Activated T-cell treated with anti-CD3 and anti-CD28 coated beads, Interleukin-2, amount 50 U/mL, for 1 hour (primary cell): ENCODE data around the gene PIAS4.

Experiments
- DNase-seq: peaks from one replicate; pipeline ENCODE4 v3.0.0-alpha.2; 2020

The PIAS4 gene

GRCh38 chr19:4043401-4043800 lies 35.9 kb downstream of the PIAS4 start:
- DNase-seq = no peak

DNA sequence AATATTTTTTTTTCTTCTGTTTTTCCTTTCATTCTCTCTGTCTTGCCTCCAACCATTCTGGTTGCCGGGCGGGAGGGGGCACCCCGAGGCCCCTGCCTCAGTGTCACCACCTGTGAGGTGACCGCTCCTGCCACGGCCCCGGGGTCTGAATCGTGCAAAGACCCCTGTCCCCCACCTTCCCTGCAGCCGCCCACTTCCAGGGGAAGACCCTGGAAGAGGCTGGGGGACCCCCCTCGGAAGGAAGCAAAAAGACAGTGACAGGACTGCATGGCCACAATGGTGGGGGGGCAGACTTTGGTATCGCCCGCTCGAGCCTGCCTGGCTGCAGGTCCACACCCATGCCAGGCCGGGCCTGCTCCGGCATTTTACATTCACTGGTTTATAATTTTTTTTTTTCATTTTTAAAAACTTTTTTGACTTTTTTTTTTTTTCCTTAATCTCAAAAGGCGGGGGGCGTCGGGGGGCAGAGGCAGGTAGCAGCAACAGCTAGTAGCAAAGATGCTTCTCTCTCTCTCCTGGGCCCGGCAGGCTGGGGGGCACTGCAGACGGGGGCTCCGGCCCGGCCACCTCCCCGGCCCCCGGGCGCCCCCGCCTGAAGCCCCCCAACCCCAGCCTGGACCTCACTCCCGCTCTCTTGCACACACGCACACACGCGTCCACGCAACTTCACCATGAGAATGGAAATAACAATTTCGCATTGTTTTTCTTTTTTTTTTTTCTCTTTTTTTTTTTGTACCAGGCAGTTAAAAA lies 36.6 kb downstream of the PIAS4 start:
- DNase-seq = no peak

- DNase-seq = no peak
Measured at GRCh38 chr19:4044990-4045465, 37.5 kb downstream of the PIAS4 start.

DNA sequence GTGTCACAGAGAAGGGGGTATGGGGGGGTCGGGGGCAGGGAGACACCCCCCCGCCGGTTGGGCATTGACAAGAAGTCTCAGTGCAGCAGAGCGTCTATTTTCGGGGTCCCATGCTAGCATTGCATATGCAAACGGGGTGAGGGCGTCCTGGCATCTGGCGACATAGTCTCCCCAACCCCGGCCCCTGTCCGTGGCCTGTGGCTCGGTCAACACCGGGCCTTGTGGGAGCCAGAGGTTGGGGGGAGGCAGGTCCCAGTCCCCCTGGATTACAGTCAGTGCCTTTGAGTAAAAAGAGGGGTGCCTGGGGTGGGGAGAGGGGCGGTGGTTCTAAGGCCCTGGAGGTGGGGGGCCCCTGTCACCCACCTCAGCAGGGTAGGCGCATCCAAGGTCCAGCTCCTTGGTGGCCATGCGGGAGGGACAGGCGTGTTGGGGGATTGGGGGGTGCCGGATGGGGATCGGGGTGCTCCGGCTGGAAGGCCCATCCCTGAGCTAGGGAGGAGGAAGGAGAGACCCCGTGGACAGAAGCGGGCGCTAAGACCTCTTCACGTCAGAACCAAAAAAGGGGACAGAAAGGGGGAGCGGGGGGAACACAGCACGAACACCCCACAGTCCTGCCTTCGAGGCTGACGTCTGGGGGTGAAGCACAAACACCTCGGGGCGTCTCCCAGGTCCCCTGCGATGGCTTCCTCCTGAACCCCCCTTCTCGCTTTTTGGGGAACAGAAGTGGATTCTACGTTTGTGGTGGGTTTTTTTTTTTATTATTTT lies 38.2 kb downstream of the PIAS4 start:
- DNase-seq = no peak

DNA sequence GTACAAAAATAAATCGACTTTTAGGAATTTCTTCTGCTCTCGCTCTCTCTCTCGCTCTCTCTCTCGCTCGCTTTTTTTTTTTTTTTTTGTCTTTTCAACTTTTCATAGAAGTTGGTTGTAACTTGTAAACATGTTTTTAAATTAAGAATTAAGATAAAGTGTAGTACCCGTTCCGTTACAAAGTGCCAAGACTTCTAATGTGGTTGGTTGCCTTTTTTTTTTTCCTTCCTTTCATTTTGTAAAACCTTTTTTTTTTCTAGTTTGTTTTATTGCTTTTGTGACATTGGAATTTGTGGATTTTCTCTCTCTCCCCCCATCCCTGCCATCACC lies 38.8 kb downstream of the PIAS4 start:
- DNase-seq = no peak

GRCh38 chr19:4046946-4047683 lies 39.6 kb downstream of the PIAS4 start:
- DNase-seq = no peak

DNA sequence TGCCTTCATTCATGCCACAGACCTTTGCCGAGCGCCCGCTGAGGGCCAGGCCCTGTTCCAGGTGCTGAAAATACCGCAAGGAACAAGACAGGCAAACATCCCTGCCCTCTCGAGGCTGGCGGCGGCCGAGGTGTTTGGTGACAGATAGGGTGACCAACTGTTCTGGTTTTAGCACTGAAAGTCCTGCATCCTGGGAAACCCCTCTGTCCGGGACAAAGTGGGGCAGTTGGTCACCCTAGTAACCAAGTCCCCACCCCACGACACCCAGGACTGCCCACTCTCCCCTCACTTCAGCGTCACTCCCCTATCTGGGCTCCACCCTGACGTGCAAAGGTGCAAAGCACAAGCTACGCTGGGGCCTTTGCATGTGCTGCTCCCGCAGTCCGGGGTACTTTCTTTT lies 41.9 kb downstream of the PIAS4 start:
- no peak for DNase-seq

DNA sequence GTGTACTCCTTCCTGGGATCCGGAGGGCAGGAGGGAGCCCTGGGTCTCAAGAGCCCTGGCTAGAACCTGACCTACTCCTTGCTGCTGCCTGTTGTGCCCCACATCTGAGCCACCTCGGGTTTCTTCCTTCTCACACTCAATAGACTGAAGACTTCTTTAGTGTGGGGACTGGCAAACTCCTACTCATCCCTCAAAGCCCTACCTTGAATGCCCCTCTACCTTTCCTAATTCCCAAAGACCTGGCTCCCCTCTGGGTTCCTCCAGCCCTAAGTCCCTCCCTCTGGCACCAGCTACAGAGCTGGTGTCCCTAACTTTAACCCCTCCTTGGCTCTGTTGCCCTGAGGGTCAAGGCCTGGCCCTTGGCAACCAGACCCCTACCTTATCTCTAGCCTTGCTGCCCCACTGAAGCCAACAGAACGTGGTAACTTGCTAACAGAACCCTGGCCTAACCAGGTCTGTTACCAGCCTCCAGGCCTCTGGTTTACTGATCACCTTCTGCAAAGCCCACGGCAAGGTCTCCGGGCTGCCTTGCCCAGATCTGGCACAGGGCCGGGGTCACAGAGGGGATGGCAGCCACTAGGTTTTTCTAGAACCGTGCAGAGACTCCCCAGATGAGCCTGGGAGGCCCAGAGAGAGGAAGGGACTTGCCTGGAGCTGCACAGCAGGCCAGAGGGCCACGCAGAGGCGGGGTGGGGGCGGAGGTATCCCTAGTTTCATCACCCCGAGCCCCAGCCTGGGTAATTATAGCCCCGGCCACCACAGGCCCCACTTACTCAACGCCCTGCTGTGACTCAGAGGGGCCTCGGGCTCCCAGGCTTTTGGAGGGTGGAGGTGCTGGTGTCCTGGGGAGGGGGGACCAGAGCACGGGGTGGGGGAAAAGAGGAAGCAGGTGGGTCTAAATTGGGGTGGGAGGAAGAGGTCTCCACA lies 43.9 kb downstream of the PIAS4 start:
- no peak for DNase-seq

DNA sequence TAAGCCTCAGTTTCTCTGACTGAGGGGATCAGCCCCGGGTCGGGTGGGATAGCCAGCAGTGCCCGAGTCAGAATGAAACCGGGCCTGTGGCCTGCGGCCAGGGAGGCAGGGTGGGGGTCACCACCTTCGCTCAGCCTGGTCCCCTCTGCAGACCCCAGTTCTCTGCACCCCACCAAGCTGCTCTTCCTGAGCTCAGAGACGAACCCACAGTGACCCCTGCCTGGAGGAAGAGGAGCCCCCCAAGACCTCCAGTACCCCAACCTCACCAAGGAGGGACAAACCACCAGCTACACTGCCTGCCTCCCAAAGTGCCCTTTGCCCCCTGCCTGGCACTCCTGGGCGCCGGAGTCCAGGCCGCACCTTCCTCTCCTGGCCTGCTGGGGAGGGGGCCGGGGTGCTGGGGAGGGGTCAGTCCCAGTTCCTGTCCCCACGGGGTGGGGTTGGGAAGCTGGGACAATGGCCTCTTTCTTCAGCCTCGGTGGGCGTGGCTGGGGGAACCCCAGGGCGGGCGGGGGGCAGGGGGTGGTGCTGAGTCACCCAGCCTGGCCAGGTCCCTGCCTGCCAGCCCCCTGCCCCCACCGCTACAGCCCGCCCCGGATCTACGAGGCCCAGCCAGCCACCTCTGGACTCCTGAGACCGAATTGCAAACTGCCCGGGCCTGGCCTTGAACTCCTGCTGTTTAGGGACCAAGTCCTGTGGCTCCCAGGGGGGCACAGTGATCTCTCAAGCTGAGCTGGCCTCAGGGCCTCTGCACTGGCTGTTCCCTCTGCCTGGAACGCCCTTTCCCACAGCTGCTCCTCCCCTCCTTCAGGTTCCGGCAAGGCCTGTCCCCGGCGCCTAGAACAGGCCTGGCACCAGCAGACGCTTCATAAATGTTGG lies 44.8 kb downstream of the PIAS4 start:
- no peak for DNase-seq

- no peak for DNase-seq
Measured at GRCh38 chr19:4052993-4053422, 45.5 kb downstream of the PIAS4 start.

GRCh38 chr19:4053423-4054324 lies 46.1 kb downstream of the PIAS4 start:
- DNase-seq = no peak

GRCh38 chr19:4054441-4055208 lies 47.1 kb downstream of the PIAS4 start:
- no peak for DNase-seq

GRCh38 chr19:4055209-4055552 lies 47.6 kb downstream of the PIAS4 start:
- no peak for DNase-seq

DNA sequence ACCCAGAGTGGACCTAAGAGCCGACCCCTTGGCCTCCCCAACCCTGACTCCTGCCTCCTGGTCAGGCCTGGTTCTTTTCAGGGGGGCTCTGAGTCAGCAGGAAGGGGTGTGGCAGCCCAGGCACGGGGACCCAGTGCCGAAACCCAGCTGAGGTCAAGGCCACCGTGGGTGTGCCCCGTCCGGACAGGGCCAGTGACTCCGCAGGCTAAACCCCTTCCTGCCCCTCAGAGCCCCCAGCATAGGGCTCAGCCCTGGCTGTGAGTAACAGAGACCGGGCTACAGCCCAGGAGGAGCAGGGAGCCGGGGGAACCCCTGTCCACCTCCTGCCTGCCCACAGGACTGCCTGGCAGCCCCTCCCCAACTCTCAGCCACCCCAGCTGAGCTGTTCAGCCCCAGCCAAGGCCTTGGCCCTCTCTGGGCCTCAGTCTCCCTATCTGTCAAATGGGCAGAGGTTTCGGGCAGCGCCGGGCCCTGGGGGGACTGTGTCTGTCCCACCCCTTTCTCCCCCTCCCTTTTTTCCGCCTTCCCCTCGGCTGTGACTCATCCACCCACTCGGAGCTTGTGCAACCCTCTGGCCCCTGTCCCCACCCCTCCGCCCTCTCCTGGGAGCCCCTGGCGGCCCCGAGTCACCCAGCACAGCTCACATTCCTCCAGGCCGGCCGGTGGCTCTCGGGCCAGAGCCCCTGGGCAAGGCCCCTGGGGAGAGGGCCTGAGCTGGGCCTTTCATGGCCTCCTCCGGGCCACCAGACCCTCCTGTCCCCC lies 50.6 kb downstream of the PIAS4 start:
- peak; percentile 62 for DNase-seq

- no peak for DNase-seq
Measured at GRCh38 chr19:4058693-4059452, 51.3 kb downstream of the PIAS4 start.

DNA sequence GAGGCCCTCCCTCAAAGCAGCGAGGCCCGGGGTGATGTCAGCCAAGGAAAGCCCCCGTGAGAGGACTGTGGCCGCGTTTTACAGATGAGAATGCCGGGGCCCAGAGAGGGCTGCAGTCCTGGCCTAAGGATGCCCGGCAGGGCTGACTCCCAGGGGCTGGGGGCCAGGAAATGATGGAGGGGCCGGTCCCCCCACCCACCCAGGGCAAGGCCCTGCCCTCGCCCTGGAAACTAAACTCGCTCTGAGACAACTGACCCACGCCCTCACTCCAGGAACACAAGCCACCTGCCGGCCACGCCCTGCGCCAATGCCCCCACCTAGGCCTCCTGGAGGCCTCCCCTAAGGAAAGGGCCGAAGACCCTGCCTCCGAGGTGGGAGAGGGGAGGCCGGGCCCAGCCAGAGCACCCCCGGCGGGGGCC lies 51.9 kb downstream of the PIAS4 start:
- no peak for DNase-seq

DNA sequence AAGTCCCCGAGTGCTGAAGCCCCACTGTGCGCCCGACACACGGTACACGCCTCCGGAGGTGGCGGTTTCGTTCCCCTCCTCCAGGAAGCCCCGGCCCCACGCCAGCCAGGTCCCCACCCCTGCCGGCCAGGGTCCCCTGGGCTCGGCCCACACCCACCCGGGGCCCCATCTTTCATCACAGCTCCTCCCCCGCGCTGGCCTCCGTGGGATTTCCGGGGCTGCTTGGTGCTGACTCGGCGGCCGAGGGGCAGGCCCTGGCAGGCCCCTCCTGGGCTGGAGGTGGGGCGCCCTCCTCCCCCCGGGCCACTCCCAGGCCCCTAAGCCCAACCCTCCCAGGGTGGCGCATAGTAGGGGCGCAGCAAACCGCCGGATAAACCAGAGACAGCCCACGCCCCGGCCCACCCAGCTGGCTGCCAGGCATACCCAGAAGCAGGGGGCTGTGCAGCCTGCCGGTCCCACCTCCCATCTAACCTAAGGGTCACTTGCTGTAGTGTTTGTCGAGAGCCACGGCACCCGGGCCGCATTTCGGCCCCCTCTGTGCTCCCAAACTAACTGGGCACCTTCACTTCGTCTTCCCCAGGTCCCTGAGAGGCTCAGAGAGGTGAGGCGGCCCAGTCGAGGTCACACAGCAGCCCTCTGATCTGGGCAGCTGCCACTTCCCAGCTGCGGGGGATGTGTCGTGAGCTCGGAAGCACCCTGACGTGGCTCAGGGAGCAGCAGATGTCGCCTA lies 52.5 kb downstream of the PIAS4 start:
- DNase-seq = peak; percentile 63
